Neural progenitor cell (in vitro differentiated cells): ENCODE results near the gene PNLIPRP1. TPM values are rescaled to one million over a fixed set of nuclear protein-coding genes. Genes with fewer than 3 reads are reported as not detected.

ENCODE experiments used
- DNase-seq: peaks from one replicate; pipeline ENCODE4 v3.0.0-alpha.2; 2016; ENCODE audit warnings: low spot score
- H2AFZ ChIP-seq: fragments of 200-600 bp; sonication (generic); replicated peaks from 2 replicates; pipeline ENCODE4 v1.6.1; 2016; ENCODE audit warnings: antibody characterized with exemption
- H3F3A ChIP-seq: fragments of 200-600 bp; sonication (generic); 2 replicates; pipeline ENCODE4 v1.6.1; 2016; ENCODE audit warnings: antibody characterized with exemption, low read depth
- H3K27ac ChIP-seq: fragments of 200-600 bp; sonication (generic); 2 replicates; pipeline ENCODE4 v1.5.1; 2016; ENCODE audit warnings: mild to moderate bottlenecking
- H3K27me3 ChIP-seq: fragments of 200-600 bp; sonication (generic); 2 replicates; pipeline ENCODE4 v1.6.1; 2016; ENCODE audit warnings: mild to moderate bottlenecking, moderate library complexity
- H3K36me3 ChIP-seq: fragments of 200-600 bp; sonication (generic); 2 replicates; pipeline ENCODE4 v1.5.1; 2016
- H3K4me1 ChIP-seq: fragments of 200-600 bp; sonication (generic); 2 replicates; pipeline ENCODE4 v1.6.1; 2016; ENCODE audit warnings: mixed run types
- H3K4me2 ChIP-seq: fragments of 200-600 bp; sonication (generic); 2 replicates; pipeline ENCODE4 v1.6.1; 2016
- H3K4me3 ChIP-seq: fragments of 200-600 bp; sonication (generic); 2 replicates; pipeline ENCODE4 v1.5.1; 2016
- H3K79me2 ChIP-seq: fragments of 200-600 bp; sonication (generic); 2 replicates; pipeline ENCODE4 v1.6.1; 2016; ENCODE audit warnings: low read depth
- H3K9ac ChIP-seq: fragments of 200-600 bp; sonication (generic); 2 replicates; pipeline ENCODE4 v1.6.1; 2016
- H3K9me3 ChIP-seq: fragments of 200-600 bp; sonication (generic); 2 replicates; pipeline ENCODE4 v1.5.1; 2016; ENCODE audit warnings: low read depth
- H4K20me1 ChIP-seq: fragments of 200-600 bp; sonication (generic); 2 replicates; pipeline ENCODE4 v1.6.1; 2016; ENCODE audit warnings: low read depth
- H3K27ac Mint-ChIP-seq: 3 replicates; pipeline ENCODE4 v1.8.0; 2021; ENCODE audit warnings: mixed read lengths
- H3K27me3 Mint-ChIP-seq: 2 replicates; pipeline ENCODE4 v1.8.0; 2022; ENCODE audit warnings: low read depth, mild to moderate bottlenecking, inconsistent platforms, moderate library complexity, mixed read lengths; ENCODE audit not compliant: insufficient read depth
- H3K36me3 Mint-ChIP-seq: 3 replicates; pipeline ENCODE4 v1.8.0; 2021; ENCODE audit warnings: mixed read lengths
- H3K4me1 Mint-ChIP-seq: 3 replicates; pipeline ENCODE4 v1.8.0; 2021; ENCODE audit warnings: mixed read lengths
- H3K4me3 Mint-ChIP-seq: 3 replicates; pipeline ENCODE4 v1.8.0; 2021; ENCODE audit warnings: mild to moderate bottlenecking, moderate library complexity, mixed read lengths
- H3K9me3 Mint-ChIP-seq: 3 replicates; pipeline ENCODE4 v1.8.0; 2020; ENCODE audit warnings: mixed read lengths
- EZH2 ChIP-seq: fragments of 200-600 bp; sonication (generic); IDR thresholded peaks from 2 replicates; pipeline ENCODE4 v1.6.1; 2017; ENCODE audit warnings: antibody characterized with exemption, mild to moderate bottlenecking, moderate library complexity
- EZH2phosphoT487 ChIP-seq: fragments of 200-600 bp; sonication (generic); IDR thresholded peaks from 2 replicates; pipeline ENCODE4 v1.6.1; 2017; ENCODE audit warnings: antibody characterized with exemption
- total RNA-seq: library from RNA; depleted of rRNA; stranded (reverse); fragments of >200 nt; gene quantifications from 2 replicates; pipeline ENCODE4 v1.2.3, GENCODE V29; 2015; ENCODE audit warnings: low replicate concordance
- TF ChIP-seq, protein P1 (sequence below): fragments of 200-600 bp; sonication (generic); IDR thresholded peaks from 2 replicates; pipeline ENCODE4 v1.5.1; 2017; ENCODE audit warnings: antibody characterized with exemption, mild to moderate bottlenecking

The PNLIPRP1 gene
- total RNA-seq, 1 donor from 2014 or later, result not detected

DNA sequence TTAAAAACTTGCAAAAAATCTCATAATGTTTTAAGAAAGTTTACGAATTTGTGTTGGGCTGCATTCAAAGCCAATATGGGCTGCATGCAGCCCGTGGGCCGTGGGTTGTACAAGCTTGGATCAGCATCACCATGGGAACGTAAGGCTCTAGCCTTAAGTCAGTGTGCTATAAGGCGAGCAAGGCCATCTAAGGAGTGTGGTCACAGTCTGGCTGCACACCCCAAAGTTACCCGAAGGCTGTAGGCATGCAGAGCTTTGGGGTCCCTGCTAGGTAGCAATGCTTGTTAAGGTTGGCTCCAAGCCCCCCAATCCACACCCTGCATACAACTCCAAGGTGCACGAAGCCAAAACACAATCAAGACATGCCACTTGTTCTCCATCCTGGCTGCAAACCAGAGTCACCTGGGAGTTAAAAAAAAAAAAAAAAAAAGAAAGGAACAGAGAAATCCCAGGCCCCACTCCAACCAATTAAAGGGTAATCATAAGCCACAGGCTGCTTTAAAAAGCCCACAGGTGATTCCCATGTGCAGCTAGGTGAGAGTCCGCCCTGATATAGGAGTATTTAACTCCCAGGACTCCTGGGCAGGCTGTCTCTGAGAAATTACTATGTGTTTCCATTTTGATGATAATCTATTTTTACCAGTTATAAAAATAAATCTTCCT is 21.5 kb downstream of the PNLIPRP1 start:
- peaks cover 20% of the 10 kb centered on the region for H3K27me3 ChIP-seq
- no peak for DNase-seq
- no peak overlapping the region for H3K9ac ChIP-seq
- H3F3A ChIP-seq, result no peaks in the 10 kb centered on the region
- peaks cover 6% of the 10 kb centered on the region for H3K4me1 ChIP-seq
- H3K4me3 ChIP-seq, result no peak overlapping the region
- H3K4me2 ChIP-seq, result no peak overlapping the region
- no peaks in the 10 kb centered on the region for H4K20me1 ChIP-seq
- Mint-ChIP-seq H3K4me1 (peaks cover 4% of the 10 kb centered on the region), H3K27ac (no peak overlapping the region), H3K9me3 (peaks cover 4% of the 10 kb centered on the region), H3K27me3 (peaks cover 9% of the 10 kb centered on the region), H3K4me3 (no peak overlapping the region), H3K36me3 (no peaks in the 10 kb centered on the region)
- no peaks in the 10 kb centered on the region for H3K79me2 ChIP-seq
- TF ChIP-seq EZH2, result no peak
- TF ChIP-seq, protein P1, sequence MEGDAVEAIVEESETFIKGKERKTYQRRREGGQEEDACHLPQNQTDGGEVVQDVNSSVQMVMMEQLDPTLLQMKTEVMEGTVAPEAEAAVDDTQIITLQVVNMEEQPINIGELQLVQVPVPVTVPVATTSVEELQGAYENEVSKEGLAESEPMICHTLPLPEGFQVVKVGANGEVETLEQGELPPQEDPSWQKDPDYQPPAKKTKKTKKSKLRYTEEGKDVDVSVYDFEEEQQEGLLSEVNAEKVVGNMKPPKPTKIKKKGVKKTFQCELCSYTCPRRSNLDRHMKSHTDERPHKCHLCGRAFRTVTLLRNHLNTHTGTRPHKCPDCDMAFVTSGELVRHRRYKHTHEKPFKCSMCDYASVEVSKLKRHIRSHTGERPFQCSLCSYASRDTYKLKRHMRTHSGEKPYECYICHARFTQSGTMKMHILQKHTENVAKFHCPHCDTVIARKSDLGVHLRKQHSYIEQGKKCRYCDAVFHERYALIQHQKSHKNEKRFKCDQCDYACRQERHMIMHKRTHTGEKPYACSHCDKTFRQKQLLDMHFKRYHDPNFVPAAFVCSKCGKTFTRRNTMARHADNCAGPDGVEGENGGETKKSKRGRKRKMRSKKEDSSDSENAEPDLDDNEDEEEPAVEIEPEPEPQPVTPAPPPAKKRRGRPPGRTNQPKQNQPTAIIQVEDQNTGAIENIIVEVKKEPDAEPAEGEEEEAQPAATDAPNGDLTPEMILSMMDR, result no peak
- TF ChIP-seq EZH2phosphoT487, result no peak
- no peaks in the 10 kb centered on the region for H3K36me3 ChIP-seq
- no peaks in the 10 kb centered on the region for H3K9me3 ChIP-seq
- H2AFZ ChIP-seq, result no peak overlapping the region
- no peak overlapping the region for H3K27ac ChIP-seq

DNA sequence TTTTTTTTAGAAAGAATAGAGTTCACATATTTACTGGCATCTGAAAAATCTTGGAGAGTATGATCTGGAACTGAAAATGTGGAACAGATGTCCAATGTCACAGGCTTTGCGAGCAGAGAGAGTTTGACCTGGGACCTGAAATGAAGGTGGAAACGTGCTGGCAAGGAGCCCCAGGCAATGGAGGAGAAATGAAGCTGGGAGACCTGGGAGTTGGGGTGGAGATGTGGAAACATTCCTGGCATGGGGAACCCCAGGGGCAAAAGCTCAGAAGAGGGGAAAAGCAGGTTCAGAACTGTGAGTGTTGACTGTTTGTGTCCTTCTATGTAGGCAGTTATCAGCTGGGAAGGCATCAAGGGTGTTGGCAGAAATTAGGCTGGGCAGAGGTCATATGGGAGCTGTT is 22.7 kb downstream of the PNLIPRP1 start:
- Histone ChIP-seq H3F3A (no peaks in the 10 kb centered on the region), H3K4me3 (no peak overlapping the region), H3K27ac (no peak overlapping the region), H3K4me2 (no peak overlapping the region), H2AFZ (no peak overlapping the region), H4K20me1 (no peaks in the 10 kb centered on the region), H3K4me1 (peaks cover 6% of the 10 kb centered on the region), H3K27me3 (peaks cover 13% of the 10 kb centered on the region), H3K36me3 (no peaks in the 10 kb centered on the region), H3K9me3 (no peaks in the 10 kb centered on the region), H3K79me2 (no peaks in the 10 kb centered on the region), H3K9ac (no peak overlapping the region)
- DNase-seq, result no peak
- TF ChIP-seq EZH2phosphoT487 (no peak), EZH2 (no peak)
- TF ChIP-seq, protein P1, result no peak
- Mint-ChIP-seq H3K4me1 (peaks cover 4% of the 10 kb centered on the region), H3K4me3 (no peak overlapping the region), H3K9me3 (peaks cover 4% of the 10 kb centered on the region), H3K27ac (no peak overlapping the region), H3K27me3 (peaks cover 6% of the 10 kb centered on the region), H3K36me3 (no peaks in the 10 kb centered on the region)

DNA sequence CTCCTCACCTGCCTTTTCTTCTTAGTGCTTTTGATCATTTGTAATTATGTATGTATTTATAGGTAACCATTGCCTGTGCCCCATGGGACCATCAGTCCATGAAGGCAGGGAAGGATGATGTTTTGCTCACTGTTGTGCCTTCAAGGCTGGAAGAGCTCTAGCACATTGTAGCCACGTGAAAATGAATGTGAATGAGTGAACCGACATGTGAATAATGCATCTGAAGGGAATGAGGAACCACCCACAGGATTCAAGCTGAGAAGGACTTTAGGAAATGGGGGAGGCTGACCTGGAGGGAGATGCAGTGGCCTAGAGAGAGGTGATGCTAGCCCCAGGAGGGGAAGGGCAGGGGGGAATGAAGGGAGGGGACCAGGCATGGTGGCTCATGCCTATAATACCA is 24.0 kb downstream of the PNLIPRP1 start:
- H3K4me1 Mint-ChIP-seq, result no peaks in the 10 kb centered on the region
- Histone ChIP-seq H3K4me1 (no peaks in the 10 kb centered on the region), H3K4me2 (no peak overlapping the region), H3K36me3 (no peaks in the 10 kb centered on the region), H3K9me3 (no peaks in the 10 kb centered on the region), H3F3A (no peaks in the 10 kb centered on the region), H3K4me3 (no peak overlapping the region), H3K9ac (no peak overlapping the region), H2AFZ (no peak overlapping the region), H3K27me3 (peaks cover 3% of the 10 kb centered on the region), H4K20me1 (no peaks in the 10 kb centered on the region), H3K79me2 (no peaks in the 10 kb centered on the region), H3K27ac (no peak overlapping the region)
- H3K36me3 Mint-ChIP-seq, result no peaks in the 10 kb centered on the region
- H3K27me3 Mint-ChIP-seq, result peaks cover 6% of the 10 kb centered on the region
- peaks cover 4% of the 10 kb centered on the region for H3K9me3 Mint-ChIP-seq
- H3K4me3 Mint-ChIP-seq, result no peak overlapping the region
- TF ChIP-seq EZH2 (no peak), EZH2phosphoT487 (no peak)
- TF ChIP-seq, protein P1, result no peak
- DNase-seq, result no peak
- H3K27ac Mint-ChIP-seq, result no peak overlapping the region
